Kidney (tissue), 14 donors: ENCODE data around the gene DDIAS. TPM values are rescaled to one million over a fixed set of nuclear protein-coding genes. Genes with fewer than 3 reads are reported as not detected.
"Not testable (repeated sequence)": the region's sequence is repeated elsewhere in the genome, so short reads cannot be mapped to it uniquely, and the experiment has no call there.

Source experiments
- DNase-seq, 5 donors: peaks; one replicate each; pipeline ENCODE4 v3.0.0-alpha.2; 2013 to 2020
- FAIRE-seq: peaks from 2 replicates; lab custom pipeline; 2012; peaks lifted over from hg19 to GRCh38; lab: Jason Lieb, UNC
- H3K27ac ChIP-seq, 2 donors: one replicate each; pipeline ENCODE4 v1.7.0; 2013; ENCODE audit warnings: low read depth in 2 of 2, low read length in 2 of 2, inconsistent platforms in 1 of 2
- H3K27me3 ChIP-seq: one replicate; pipeline ENCODE4 v1.7.1; 2013; ENCODE audit warnings: low read length, inconsistent platforms; ENCODE audit not compliant: control insufficient read depth, insufficient read depth
- H3K36me3 ChIP-seq, 3 donors: one replicate each; pipeline versions ENCODE4 v1.7.0 to v1.7.1; 2013; ENCODE audit warnings: low read length in 3 of 3, control low read depth in 1 of 3, inconsistent platforms in 1 of 3; ENCODE audit not compliant: insufficient read depth in 3 of 3, control insufficient read depth in 2 of 3
- H3K4me1 ChIP-seq, 3 donors: one replicate each; pipeline versions ENCODE4 v1.7.0 to v1.7.1; 2013; ENCODE audit warnings: low read length in 3 of 3, inconsistent platforms in 1 of 3, low read depth in 1 of 3; ENCODE audit not compliant: control insufficient read depth in 2 of 3, insufficient read depth in 2 of 3
- H3K4me3 ChIP-seq, 3 donors: one replicate each; pipeline versions ENCODE4 v1.7.0 to v1.8.1; 2013; ENCODE audit warnings: low read length in 3 of 3, control low read depth in 1 of 3, inconsistent platforms in 1 of 3
- H3K9ac ChIP-seq, 3 donors: one replicate each; pipeline versions ENCODE4 v1.7.0 to v1.7.1; 2013; ENCODE audit warnings: low read length in 3 of 3, control low read depth in 1 of 3, inconsistent platforms in 1 of 3
- H3K9me3 ChIP-seq, 3 donors: one replicate each; pipeline versions ENCODE4 v1.7.0 to v1.7.1; 2013; ENCODE audit warnings: low read length in 3 of 3, control low read depth in 1 of 3, inconsistent platforms in 1 of 3; ENCODE audit not compliant: control insufficient read depth in 2 of 3, insufficient read depth in 1 of 3
- intact Hi-C: fragments of 100-400 bp; cut with DNase I; formaldehyde crosslinking; loops from one replicate; pipeline ENCODE4 v1.11.1; 2022
- polyA plus RNA-seq: library from polyadenylated mRNA; stranded (reverse); fragments of 350-450 nt; fragmentation: Illumina TruSeq; extraction: RNeasy Lipid Tissue Mini Kit (QIAGEN cat#74804); gene quantifications from one replicate; pipeline ENCODE4 v1.2.3, GENCODE V29; 2014; ENCODE audit warnings: low read depth, low replicate concordance; ENCODE audit not compliant: insufficient read depth
- total RNA-seq: library from RNA; stranded (reverse); fragmentation: NEBNext Ultra II Directional; extraction: Animal tissue kit (Norgen Biotek cat#: 25700); gene quantifications from one replicate; pipeline ENCODE4 v1.2.1, GENCODE V29; 2021
- TF ChIP-seq, protein P1 (sequence below): IDR thresholded peaks from 3 replicates; pipeline ENCODE4 v1.5.1; 2012; ENCODE audit warnings: mild to moderate bottlenecking, moderate library complexity, borderline replicate concordance; ENCODE audit not compliant: insufficient read depth; ENCODE audit errors: extremely low read depth
- donor health status: control.
- donor health status: control.
- donor health status: control.
- donor health status: control.
- donor health status: control.
- donor health status: DM: yes; HTN: yes; CAD: no.
- donor health status: Normal renal cell carcinoma (clear cell type).

DDIAS gene
- total and polyA plus RNA-seq, 2 donors from 2014 or later = 0.19 to 1.4 TPM

DNA sequence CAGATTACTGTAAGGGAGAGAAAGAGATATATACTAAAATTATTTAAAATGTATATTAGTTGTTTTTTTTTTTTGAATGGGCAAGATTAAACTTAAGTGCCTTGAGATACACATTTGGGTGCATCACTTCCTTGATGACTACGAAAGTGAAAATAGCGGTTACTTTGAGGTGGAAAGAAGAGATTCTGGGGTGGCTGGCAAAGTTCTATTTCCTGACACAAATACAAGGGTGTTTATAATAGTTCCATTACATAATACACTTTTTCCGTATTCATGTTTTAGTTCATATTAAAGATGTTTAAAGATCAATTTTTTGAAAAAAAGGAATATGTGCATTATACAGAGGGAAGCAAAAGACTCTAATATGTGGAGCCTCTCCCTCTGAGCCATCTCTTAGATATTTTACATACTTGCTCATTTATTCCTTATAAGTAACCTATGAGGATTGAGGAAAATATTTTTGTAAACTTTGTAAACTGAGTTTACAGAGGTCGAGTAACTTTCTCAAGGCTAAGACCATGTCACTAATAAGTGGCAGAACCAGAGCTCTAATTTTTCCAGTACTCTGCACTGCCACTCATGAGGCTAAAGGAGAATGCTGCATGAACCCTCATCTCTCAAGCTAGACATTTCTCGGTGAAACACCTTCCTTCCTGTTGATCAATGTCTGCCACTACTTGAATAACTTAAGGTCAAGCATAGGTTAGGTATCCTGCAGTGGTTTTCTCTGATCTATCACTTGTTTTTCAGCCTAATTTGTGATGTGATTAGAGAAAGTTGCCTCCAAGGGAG, 58.6 kb downstream of the DDIAS start:
- Histone ChIP-seq H3K9ac (no peak overlapping the region), H3K36me3 (no peaks in the 10 kb centered on the region), H3K27me3 (no peaks in the 10 kb centered on the region), H3K9me3 (no peaks in the 10 kb centered on the region), H3K4me1 (no peaks in the 10 kb centered on the region), H3K27ac (no peak overlapping the region), H3K4me3 (no peak overlapping the region)
- DNase-seq (no peak), FAIRE-seq (no peak)
- TF ChIP-seq, protein P1, sequence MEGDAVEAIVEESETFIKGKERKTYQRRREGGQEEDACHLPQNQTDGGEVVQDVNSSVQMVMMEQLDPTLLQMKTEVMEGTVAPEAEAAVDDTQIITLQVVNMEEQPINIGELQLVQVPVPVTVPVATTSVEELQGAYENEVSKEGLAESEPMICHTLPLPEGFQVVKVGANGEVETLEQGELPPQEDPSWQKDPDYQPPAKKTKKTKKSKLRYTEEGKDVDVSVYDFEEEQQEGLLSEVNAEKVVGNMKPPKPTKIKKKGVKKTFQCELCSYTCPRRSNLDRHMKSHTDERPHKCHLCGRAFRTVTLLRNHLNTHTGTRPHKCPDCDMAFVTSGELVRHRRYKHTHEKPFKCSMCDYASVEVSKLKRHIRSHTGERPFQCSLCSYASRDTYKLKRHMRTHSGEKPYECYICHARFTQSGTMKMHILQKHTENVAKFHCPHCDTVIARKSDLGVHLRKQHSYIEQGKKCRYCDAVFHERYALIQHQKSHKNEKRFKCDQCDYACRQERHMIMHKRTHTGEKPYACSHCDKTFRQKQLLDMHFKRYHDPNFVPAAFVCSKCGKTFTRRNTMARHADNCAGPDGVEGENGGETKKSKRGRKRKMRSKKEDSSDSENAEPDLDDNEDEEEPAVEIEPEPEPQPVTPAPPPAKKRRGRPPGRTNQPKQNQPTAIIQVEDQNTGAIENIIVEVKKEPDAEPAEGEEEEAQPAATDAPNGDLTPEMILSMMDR = no peak
- intact Hi-C loops = no loop called here

DNA sequence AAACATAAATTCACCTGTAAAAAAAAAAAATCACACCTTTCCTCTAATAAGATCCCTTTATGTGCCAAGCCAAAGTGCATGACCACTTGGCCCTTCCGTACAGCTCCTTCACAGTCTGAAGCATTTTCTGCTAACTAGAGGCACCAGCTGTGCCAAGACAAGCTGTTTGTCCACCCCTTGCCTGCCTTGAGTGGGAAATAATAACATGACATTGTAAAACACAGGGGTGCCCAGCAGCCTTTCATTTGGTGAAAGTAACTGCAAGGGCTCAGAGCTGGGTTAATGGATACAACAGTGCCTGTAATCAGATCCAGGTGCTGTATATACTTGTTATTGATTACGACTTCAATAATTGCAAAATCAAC, 59.2 kb downstream of the DDIAS start:
- DNase-seq (no peak), FAIRE-seq (no peak)
- H3K27me3 ChIP-seq = no peaks in the 10 kb centered on the region
- TF ChIP-seq, protein P1 = no peak
- no peak overlapping the region for H3K27ac ChIP-seq
- no peaks in the 10 kb centered on the region for H3K9me3 ChIP-seq
- intact Hi-C loops = no loop called here
- no peak overlapping the region for H3K9ac ChIP-seq
- H3K4me3 ChIP-seq = no peak overlapping the region
- no peaks in the 10 kb centered on the region for H3K36me3 ChIP-seq
- no peaks in the 10 kb centered on the region for H3K4me1 ChIP-seq

DNA sequence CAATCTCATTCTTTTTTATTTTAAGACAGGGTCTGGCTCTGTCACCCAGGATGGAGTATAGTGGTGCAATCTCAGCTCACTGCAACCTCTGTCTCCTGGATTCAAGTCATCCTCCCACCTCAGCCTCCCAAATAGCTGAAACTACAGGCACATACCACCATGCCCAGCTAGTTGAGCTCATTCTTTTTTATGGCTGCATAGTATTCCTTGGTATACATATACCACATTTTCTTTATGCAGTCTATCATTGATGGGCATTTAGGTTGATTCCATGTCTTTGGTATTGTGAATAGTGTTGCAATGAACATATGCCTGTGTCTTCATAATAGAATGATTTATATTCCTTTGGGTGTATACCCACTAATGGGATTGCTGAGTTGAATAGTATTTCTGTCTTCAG, 60.5 kb downstream of the DDIAS start:
- FAIRE-seq = not testable (repeated sequence)

DNA sequence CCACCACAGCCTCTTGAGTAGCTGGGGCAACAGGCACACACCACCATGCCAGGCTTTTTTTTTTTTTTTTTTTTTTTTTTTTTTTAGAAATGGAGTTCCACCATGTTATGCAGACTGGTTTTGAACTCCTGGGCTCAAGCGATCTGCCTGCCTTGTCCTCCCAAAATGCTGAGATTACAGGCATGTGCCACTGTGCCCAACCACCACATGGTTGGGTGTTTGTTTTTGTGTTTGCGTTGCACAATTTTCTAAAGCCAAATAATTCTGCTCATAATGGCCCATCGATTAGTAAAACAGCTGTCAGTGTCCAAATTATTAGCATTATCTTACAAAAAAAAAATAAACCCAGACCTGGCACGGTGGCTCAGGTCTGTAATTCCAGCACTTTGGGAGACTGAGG, 65.8 kb downstream of the DDIAS start:
- Histone ChIP-seq H3K9me3 (no peaks in the 10 kb centered on the region), H3K36me3 (no peaks in the 10 kb centered on the region), H3K9ac (no peak overlapping the region), H3K4me3 (no peak overlapping the region), H3K4me1 (no peaks in the 10 kb centered on the region), H3K27me3 (no peaks in the 10 kb centered on the region), H3K27ac (no peak overlapping the region)
- TF ChIP-seq, protein P1 = no peak
- intact Hi-C loops = no loop called here
- no peak for DNase-seq
- no peak for FAIRE-seq

More for the DNA sequence above, 60.5 kb downstream of the DDIAS start:
- H3K9ac ChIP-seq, H3K27ac ChIP-seq, intact Hi-C loops, H3K9me3 ChIP-seq, DNase-seq, H3K4me1 ChIP-seq, H3K36me3 ChIP-seq, H3K4me3 ChIP-seq, H3K27me3 ChIP-seq: not testable (repeated sequence)
